Activated CD4-positive, alpha-beta memory T cell treated with anti-CD3 and anti-CD28 coated beads for 36 hours (primary cell): ENCODE results near the gene RAB7A. TPM values are rescaled to one million over a fixed set of nuclear protein-coding genes. Genes with fewer than 3 reads are reported as not detected.
A peak's percentile ranks its signal among the peaks of the same experiment; 100 is the strongest.

Experiments
- CTCF ChIA-PET: fragments of 350-600 bp; sonication (Branson Sonifier 250); formaldehyde crosslinking; loops from one replicate; lab custom pipeline; 2021; ENCODE audit warnings: antibody characterized with exemption, inconsistent platforms; lab: Charles Lee
- POLR2A ChIA-PET: fragments of 350-600 bp; sonication (Branson Sonifier 250); formaldehyde crosslinking; loops from one replicate; lab custom pipeline; 2021; ENCODE audit warnings: antibody characterized with exemption; lab: Charles Lee
- DNase-seq: peaks from one replicate; pipeline ENCODE4 v3.0.0-alpha.2; 2020
- H3K27ac Mint-ChIP-seq: one replicate; pipeline ENCODE4 v1.8.0; 2021; ENCODE audit warnings: mixed read lengths
- H3K27me3 Mint-ChIP-seq: one replicate; pipeline ENCODE4 v1.8.0; 2021; ENCODE audit warnings: mixed read lengths
- H3K36me3 Mint-ChIP-seq: one replicate; pipeline ENCODE4 v1.8.0; 2021; ENCODE audit warnings: mixed read lengths
- H3K4me1 Mint-ChIP-seq: one replicate; pipeline ENCODE4 v1.8.0; 2021; ENCODE audit warnings: low read depth, mixed read lengths
- H3K4me3 Mint-ChIP-seq: one replicate; pipeline ENCODE4 v1.8.0; 2021; ENCODE audit warnings: mild to moderate bottlenecking, mixed read lengths
- H3K9me3 Mint-ChIP-seq: one replicate; pipeline ENCODE4 v1.8.0; 2021; ENCODE audit warnings: mixed read lengths
- intact Hi-C: fragments of 100-400 bp; cut with micrococcal nuclease; formaldehyde crosslinking; loops from one replicate; pipeline ENCODE4 v1.15.1; 2023
- total RNA-seq, 2 experiments: library from RNA; stranded (reverse); gene quantifications; one replicate each; pipeline ENCODE4 v1.2.3, GENCODE V29; 2021

RAB7A gene
- total RNA-seq, 2 experiments from 2014 or later: 264 to 272 TPM

- Mint-ChIP-seq H3K4me3 (peak overlapping the region; percentile 36), H3K9me3 (no peaks in the 10 kb centered on the region), H3K27ac (peak overlapping the region; percentile 93), H3K36me3 (peaks cover 35% of the 10 kb centered on the region), H3K4me1 (peaks cover 86% of the 10 kb centered on the region), H3K27me3 (no peaks in the 10 kb centered on the region)
- peak; percentile 72 for DNase-seq
- CTCF ChIA-PET: interaction anchor here (0.6 to 7.5 kb wide), 33 partner anchors 8 to 1042 kb away, joined by 3 to 114 read pairs (median 5); partner anchors contain the start of genes ACAD9, RAB7A and RPN1
- POLR2A ChIA-PET: interaction anchor here (0.6 to 2.9 kb wide), 6 partner anchors 9 to 114 kb away, joined by 3 to 20 read pairs (median 8); partner anchors contain the start of gene RAB7A
- intact Hi-C loops: loop anchor here (1.0 to 2.0 kb wide), 6 partner anchors 9 to 176 kb away; partner anchors contain the start of gene RAB7A
Measured at GRCh38 chr3:128794770-128795649, 69.0 kb downstream of the RAB7A start.

- peaks cover 45% of the 10 kb centered on the region for H3K36me3 Mint-ChIP-seq
- peaks cover 83% of the 10 kb centered on the region for H3K4me1 Mint-ChIP-seq
- H3K4me3 Mint-ChIP-seq: peak overlapping the region; percentile 8
- DNase-seq: no peak
- no peaks in the 10 kb centered on the region for H3K9me3 Mint-ChIP-seq
- ChIA-PET POLR2A (interaction anchor here (0.8 to 3.0 kb wide), 8 partner anchors 12 to 495 kb away, joined by 3 to 55 read pairs (median 5); partner anchors contain the start of gene RPN1), CTCF (interaction anchor here (0.7 to 7.5 kb wide), 11 partner anchors 8 to 182 kb away, joined by 3 to 114 read pairs (median 3); partner anchors contain the start of gene ACAD9)
- H3K27ac Mint-ChIP-seq: peak overlapping the region; percentile 94
- intact Hi-C loops: loop anchor here (1.0 to 5.0 kb wide), 4 partner anchors 48 to 352 kb away; partner anchors contain the start of genes RAB43 and RAB7A
- no peaks in the 10 kb centered on the region for H3K27me3 Mint-ChIP-seq
Measured at GRCh38 chr3:128799653-128800052, 73.7 kb downstream of the RAB7A start.

- Mint-ChIP-seq H3K9me3 (no peaks in the 10 kb centered on the region), H3K36me3 (peaks cover 45% of the 10 kb centered on the region), H3K27ac (peak overlapping the region; percentile 94), H3K4me3 (peak overlapping the region; percentile 55), H3K4me1 (peaks cover 83% of the 10 kb centered on the region), H3K27me3 (no peaks in the 10 kb centered on the region)
- ChIA-PET POLR2A (interaction anchor here (0.8 to 3.0 kb wide), 8 partner anchors 12 to 494 kb away, joined by 3 to 55 read pairs (median 5); partner anchors contain the start of gene RPN1), CTCF (interaction anchor here (0.9 to 7.5 kb wide), 8 partner anchors 9 to 183 kb away, joined by 3 to 114 read pairs (median 6); no protein-coding TSS in a partner anchor)
- intact Hi-C loops: loop anchor here (1.0 to 5.0 kb wide), 4 partner anchors 47 to 353 kb away; partner anchors contain the start of genes RAB43 and RAB7A
- DNase-seq: peak; percentile 81
Measured at GRCh38 chr3:128800241-128801187, 74.5 kb downstream of the RAB7A start.

- DNase-seq: peak; percentile 54
- H3K36me3 Mint-ChIP-seq: peaks cover 53% of the 10 kb centered on the region
- H3K4me1 Mint-ChIP-seq: peaks cover 89% of the 10 kb centered on the region
- H3K27ac Mint-ChIP-seq: peak overlapping the region; percentile 94
- intact Hi-C loops: loop anchor here (5.0 kb wide), 3 partner anchors 45 to 355 kb away; partner anchors contain the start of gene RAB43
- CTCF ChIA-PET: interaction anchor here (0.9 kb wide), 1 partner anchor 121 kb away, joined by 4 read pairs; no protein-coding TSS in a partner anchor
- POLR2A ChIA-PET: interaction anchor here (0.9 kb wide), 1 partner anchor 12 kb away, joined by 3 read pairs; no protein-coding TSS in a partner anchor
- no peaks in the 10 kb centered on the region for H3K27me3 Mint-ChIP-seq
- peak overlapping the region; percentile 62 for H3K4me3 Mint-ChIP-seq
- H3K9me3 Mint-ChIP-seq: no peaks in the 10 kb centered on the region
Measured at GRCh38 chr3:128801779-128802380, 75.9 kb downstream of the RAB7A start.

- DNase-seq: no peak
- Mint-ChIP-seq H3K9me3 (no peaks in the 10 kb centered on the region), H3K4me1 (peaks cover 83% of the 10 kb centered on the region), H3K36me3 (peaks cover 52% of the 10 kb centered on the region), H3K4me3 (peak overlapping the region; percentile 49), H3K27ac (peak overlapping the region; percentile 94), H3K27me3 (no peaks in the 10 kb centered on the region)
- ChIA-PET CTCF (interaction anchor here (1.1 to 2.0 kb wide), 6 partner anchors 9 to 185 kb away, joined by 3 to 30 read pairs (median 7); no protein-coding TSS in a partner anchor), POLR2A (interaction anchor here (0.9 to 2.9 kb wide), 5 partner anchors 9 to 154 kb away, joined by 3 to 16 read pairs (median 12); no protein-coding TSS in a partner anchor)
- intact Hi-C loops: loop anchor here (5.0 kb wide), 3 partner anchors 44 to 356 kb away; partner anchors contain the start of gene RAB43
Measured at GRCh38 chr3:128803307-128803706, 77.3 kb downstream of the RAB7A start.

- Mint-ChIP-seq H3K4me3 (peak overlapping the region; percentile 49), H3K9me3 (no peaks in the 10 kb centered on the region), H3K36me3 (peaks cover 50% of the 10 kb centered on the region), H3K4me1 (peaks cover 78% of the 10 kb centered on the region), H3K27ac (peak overlapping the region; percentile 94), H3K27me3 (no peaks in the 10 kb centered on the region)
- intact Hi-C loops: loop anchor here (1.0 to 5.0 kb wide), 10 partner anchors 10 to 357 kb away; partner anchors contain the start of genes ACAD9, ISY1 and RAB43
- peak; percentile 76 for DNase-seq
- ChIA-PET CTCF (interaction anchor here (1.0 to 2.0 kb wide), 11 partner anchors 10 to 442 kb away, joined by 3 to 30 read pairs (median 5); no protein-coding TSS in a partner anchor), POLR2A (interaction anchor here (0.5 to 2.9 kb wide), 8 partner anchors 10 to 155 kb away, joined by 3 to 16 read pairs (median 6); partner anchors contain the start of gene ACAD9)
Measured at GRCh38 chr3:128804017-128804810, 78.2 kb downstream of the RAB7A start.

GRCh38 chr3:128804811-128805155, 78.8 kb downstream of the RAB7A start:
- Mint-ChIP-seq H3K4me3 (peak overlapping the region; percentile 21), H3K9me3 (no peaks in the 10 kb centered on the region), H3K4me1 (peaks cover 73% of the 10 kb centered on the region), H3K27ac (peak overlapping the region; percentile 94), H3K27me3 (no peaks in the 10 kb centered on the region), H3K36me3 (peaks cover 50% of the 10 kb centered on the region)
- intact Hi-C loops: loop anchor here (1.0 to 5.0 kb wide), 10 partner anchors 10 to 357 kb away; partner anchors contain the start of genes ACAD9, ISY1 and RAB43
- POLR2A ChIA-PET: interaction anchor here (0.8 to 2.9 kb wide), 6 partner anchors 10 to 156 kb away, joined by 3 to 16 read pairs (median 10); partner anchors contain the start of gene ACAD9
- CTCF ChIA-PET: interaction anchor here (1.0 to 2.0 kb wide), 9 partner anchors 10 to 441 kb away, joined by 3 to 30 read pairs (median 5); no protein-coding TSS in a partner anchor
- DNase-seq: no peak

- POLR2A ChIA-PET: no interaction called here
- peaks cover 50% of the 10 kb centered on the region for H3K36me3 Mint-ChIP-seq
Measured at GRCh38 chr3:128805772-128806171, 79.8 kb downstream of the RAB7A start.

GRCh38 chr3:128806588-128806987, 80.6 kb downstream of the RAB7A start:
- no peak for DNase-seq
- peaks cover 54% of the 10 kb centered on the region for H3K36me3 Mint-ChIP-seq
- H3K4me3 Mint-ChIP-seq: no peak overlapping the region
- ChIA-PET POLR2A (no interaction called here), CTCF (interaction anchor here (0.7 to 1.7 kb wide), 6 partner anchors 11 to 189 kb away, joined by 3 to 8 read pairs (median 4); no protein-coding TSS in a partner anchor)
- no peaks in the 10 kb centered on the region for H3K27me3 Mint-ChIP-seq
- peaks cover 54% of the 10 kb centered on the region for H3K4me1 Mint-ChIP-seq
- intact Hi-C loops: no loop called here
- H3K9me3 Mint-ChIP-seq: no peaks in the 10 kb centered on the region
- H3K27ac Mint-ChIP-seq: peak overlapping the region; percentile 94

More at GRCh38 chr3:128805772-128806171, 79.8 kb downstream of the RAB7A start:
- Mint-ChIP-seq H3K27ac (peak overlapping the region; percentile 94), H3K9me3 (no peaks in the 10 kb centered on the region), H3K4me3 (no peak overlapping the region), H3K27me3 (no peaks in the 10 kb centered on the region), H3K4me1 (peaks cover 63% of the 10 kb centered on the region)
- intact Hi-C loops: no loop called here
- DNase-seq: no peak
- CTCF ChIA-PET: interaction anchor here (1.6 to 1.7 kb wide), 2 partner anchors 18 to 188 kb away, joined by 3 to 8 read pairs; no protein-coding TSS in a partner anchor
